Measurements from ENCODE around the gene SYNJ2.

DNA sequence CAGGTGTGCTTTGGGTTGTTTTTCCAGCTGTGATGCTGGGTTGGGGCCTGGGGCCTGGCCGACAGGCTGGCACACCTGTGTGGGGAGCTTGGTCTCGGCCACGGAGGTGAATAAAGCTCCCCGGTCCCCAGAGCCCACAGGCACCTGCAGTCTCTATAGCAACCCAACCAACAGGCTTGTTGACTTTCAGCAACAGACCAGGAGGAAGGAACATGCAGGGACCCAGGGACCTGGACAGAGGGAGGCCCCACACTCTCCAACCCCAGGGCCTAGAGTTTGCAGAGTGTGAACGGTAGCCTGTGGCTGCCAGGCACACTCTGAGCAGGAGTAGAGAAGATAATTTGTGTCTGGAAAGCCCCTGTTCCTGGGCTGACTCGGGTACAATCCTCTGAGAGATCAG lies 14.6 kb upstream of the SYNJ2 start:
- TF ChIP-seq, protein P1, sequence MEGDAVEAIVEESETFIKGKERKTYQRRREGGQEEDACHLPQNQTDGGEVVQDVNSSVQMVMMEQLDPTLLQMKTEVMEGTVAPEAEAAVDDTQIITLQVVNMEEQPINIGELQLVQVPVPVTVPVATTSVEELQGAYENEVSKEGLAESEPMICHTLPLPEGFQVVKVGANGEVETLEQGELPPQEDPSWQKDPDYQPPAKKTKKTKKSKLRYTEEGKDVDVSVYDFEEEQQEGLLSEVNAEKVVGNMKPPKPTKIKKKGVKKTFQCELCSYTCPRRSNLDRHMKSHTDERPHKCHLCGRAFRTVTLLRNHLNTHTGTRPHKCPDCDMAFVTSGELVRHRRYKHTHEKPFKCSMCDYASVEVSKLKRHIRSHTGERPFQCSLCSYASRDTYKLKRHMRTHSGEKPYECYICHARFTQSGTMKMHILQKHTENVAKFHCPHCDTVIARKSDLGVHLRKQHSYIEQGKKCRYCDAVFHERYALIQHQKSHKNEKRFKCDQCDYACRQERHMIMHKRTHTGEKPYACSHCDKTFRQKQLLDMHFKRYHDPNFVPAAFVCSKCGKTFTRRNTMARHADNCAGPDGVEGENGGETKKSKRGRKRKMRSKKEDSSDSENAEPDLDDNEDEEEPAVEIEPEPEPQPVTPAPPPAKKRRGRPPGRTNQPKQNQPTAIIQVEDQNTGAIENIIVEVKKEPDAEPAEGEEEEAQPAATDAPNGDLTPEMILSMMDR (IDR thresholded peaks at IDR 0.05) = no peak
- no peak for TF ChIP-seq POLR2A (IDR thresholded peaks at IDR 0.05)
- no peak for TF ChIP-seq POLR2AphosphoS5 (IDR thresholded peaks at IDR 0.05; ENCODE audit: insufficient read depth in 1 of 2, low read depth in 1 of 2)
